ENCODE results near the gene AIFM3.

DNA sequence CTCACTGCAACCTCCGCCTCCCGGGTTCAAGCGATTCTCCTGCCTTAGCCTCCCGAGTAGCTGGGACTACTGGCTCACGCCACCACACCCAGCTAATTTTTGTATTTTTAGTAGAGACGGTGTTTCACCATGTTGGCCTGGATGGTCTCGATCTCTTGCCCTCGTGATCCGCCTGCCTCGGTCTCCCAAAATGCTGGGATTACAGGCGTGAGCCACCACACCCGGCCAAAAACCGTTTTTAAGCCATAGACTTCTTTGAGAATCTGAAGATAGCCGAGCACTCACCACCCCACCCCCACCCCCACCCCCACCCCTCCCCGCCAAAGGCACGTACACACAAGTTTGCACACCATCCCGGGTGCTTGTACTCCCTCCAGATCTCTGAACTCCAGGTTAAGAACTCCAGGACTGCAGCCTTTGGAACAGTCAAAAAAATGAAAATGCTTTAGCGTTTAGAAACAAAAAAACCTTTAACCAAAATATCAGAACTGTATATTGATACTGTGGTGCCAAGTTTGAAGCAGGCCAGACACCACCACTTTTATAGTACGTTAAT lies 48.3 kb upstream of the AIFM3 start:
- TF ChIP-seq, protein P1, sequence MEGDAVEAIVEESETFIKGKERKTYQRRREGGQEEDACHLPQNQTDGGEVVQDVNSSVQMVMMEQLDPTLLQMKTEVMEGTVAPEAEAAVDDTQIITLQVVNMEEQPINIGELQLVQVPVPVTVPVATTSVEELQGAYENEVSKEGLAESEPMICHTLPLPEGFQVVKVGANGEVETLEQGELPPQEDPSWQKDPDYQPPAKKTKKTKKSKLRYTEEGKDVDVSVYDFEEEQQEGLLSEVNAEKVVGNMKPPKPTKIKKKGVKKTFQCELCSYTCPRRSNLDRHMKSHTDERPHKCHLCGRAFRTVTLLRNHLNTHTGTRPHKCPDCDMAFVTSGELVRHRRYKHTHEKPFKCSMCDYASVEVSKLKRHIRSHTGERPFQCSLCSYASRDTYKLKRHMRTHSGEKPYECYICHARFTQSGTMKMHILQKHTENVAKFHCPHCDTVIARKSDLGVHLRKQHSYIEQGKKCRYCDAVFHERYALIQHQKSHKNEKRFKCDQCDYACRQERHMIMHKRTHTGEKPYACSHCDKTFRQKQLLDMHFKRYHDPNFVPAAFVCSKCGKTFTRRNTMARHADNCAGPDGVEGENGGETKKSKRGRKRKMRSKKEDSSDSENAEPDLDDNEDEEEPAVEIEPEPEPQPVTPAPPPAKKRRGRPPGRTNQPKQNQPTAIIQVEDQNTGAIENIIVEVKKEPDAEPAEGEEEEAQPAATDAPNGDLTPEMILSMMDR (IDR thresholded peaks at IDR 0.05; ENCODE audit: poor library complexity, severe bottlenecking), result no peak
- TF ChIP-seq SMC3 (conservative IDR thresholded peaks at IDR 0.05; ENCODE audit: poor library complexity), result no peak
- no peak for TF ChIP-seq POLR2AphosphoS5 (IDR thresholded peaks at IDR 0.05)
- TF ChIP-seq EP300 (conservative IDR thresholded peaks at IDR 0.05; ENCODE audit: poor library complexity, severe bottlenecking), result no peak
- TF ChIP-seq TAF1 (IDR thresholded peaks at IDR 0.05; ENCODE audit: low read depth), result no peak
- TF ChIP-seq EZH2 (IDR thresholded peaks at IDR 0.05; ENCODE audit: borderline replicate concordance, insufficient read depth, low read length, poor library complexity, severe bottlenecking), result no peak
- no peak for TF ChIP-seq MXI1 (conservative IDR thresholded peaks at IDR 0.05; ENCODE audit: poor library complexity, severe bottlenecking)
- TF ChIP-seq REST (IDR thresholded peaks at IDR 0.05; ENCODE audit: borderline replicate concordance), result no peak
- TF ChIP-seq RAD21 (conservative IDR thresholded peaks at IDR 0.05), result no peak

All from neural cell (in vitro differentiated cells).